Uterus (tissue), 2 donors: Measurements from ENCODE around the gene EXOC2.

Source experiments
- POLR2A ChIP-seq, 2 donors: fragments of 450-650 bp; IDR thresholded peaks; one replicate each; pipeline ENCODE4 v1.6.1; 2016; ENCODE audit warnings: antibody characterized with exemption in 2 of 2, mild to moderate bottlenecking in 1 of 2, moderate library complexity in 1 of 2
- TF ChIP-seq, protein P1 (sequence below), 4 experiments: fragments of 200-600 bp in 2 of 4; fragments of 450-650 bp in 2 of 4; sonication (generic) in 2 of 4; IDR thresholded peaks; one replicate each; pipeline ENCODE4 v1.5.1; 2016 to 2019; ENCODE audit warnings: antibody characterized with exemption in 4 of 4, mild to moderate bottlenecking in 2 of 4, moderate library complexity in 1 of 4

DNA sequence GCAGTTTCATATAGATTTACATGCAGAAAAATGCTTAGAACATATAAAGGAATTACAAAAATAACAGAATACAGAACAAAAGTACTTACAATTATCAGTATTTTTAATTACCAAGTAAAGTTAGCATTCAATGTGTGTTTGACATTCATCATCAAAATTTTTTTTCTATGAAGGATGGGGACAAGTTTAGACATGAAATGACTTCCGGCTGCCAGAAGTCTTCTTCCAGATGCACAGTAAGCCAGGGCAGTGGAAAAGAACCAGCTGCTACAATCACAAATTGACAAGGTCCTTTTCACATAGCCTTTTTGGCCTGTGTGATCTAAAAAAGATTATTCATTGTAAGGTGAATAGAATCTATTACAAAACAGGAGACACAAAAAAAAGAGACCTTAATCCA, 109.8 kb downstream of the EXOC2 start:
- TF ChIP-seq POLR2A (IDR thresholded peaks at IDR 0.05), result no peak
- TF ChIP-seq, protein P1, sequence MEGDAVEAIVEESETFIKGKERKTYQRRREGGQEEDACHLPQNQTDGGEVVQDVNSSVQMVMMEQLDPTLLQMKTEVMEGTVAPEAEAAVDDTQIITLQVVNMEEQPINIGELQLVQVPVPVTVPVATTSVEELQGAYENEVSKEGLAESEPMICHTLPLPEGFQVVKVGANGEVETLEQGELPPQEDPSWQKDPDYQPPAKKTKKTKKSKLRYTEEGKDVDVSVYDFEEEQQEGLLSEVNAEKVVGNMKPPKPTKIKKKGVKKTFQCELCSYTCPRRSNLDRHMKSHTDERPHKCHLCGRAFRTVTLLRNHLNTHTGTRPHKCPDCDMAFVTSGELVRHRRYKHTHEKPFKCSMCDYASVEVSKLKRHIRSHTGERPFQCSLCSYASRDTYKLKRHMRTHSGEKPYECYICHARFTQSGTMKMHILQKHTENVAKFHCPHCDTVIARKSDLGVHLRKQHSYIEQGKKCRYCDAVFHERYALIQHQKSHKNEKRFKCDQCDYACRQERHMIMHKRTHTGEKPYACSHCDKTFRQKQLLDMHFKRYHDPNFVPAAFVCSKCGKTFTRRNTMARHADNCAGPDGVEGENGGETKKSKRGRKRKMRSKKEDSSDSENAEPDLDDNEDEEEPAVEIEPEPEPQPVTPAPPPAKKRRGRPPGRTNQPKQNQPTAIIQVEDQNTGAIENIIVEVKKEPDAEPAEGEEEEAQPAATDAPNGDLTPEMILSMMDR (IDR thresholded peaks at IDR 0.05), result no peak
